ENCODE data around the gene DLAT.
A peak's percentile ranks its signal among the peaks of the same experiment; 100 is the strongest.
"Not testable (repeated sequence)": the region's sequence is repeated elsewhere in the genome, so short reads cannot be mapped to it uniquely, and the experiment has no call there.

The DLAT gene

GRCh38 chr11:111982541-111983186, 42.5 kb upstream of the DLAT start:
- Histone ChIP-seq H3K36me3 (ENCODE audit: control insufficient read depth in 5 of 5, insufficient read depth in 5 of 5, low read length in 5 of 5) (peaks cover 20 to 42% (median 35%) of the 10 kb centered on the region in 5 donors), H3K4me1 (ENCODE audit: control insufficient read depth in 5 of 5, insufficient read depth in 5 of 5, low read length in 5 of 5) (peaks cover 0 to 19% (median 17%) of the 10 kb centered on the region in 5 donors), H3K9me3 (ENCODE audit: control insufficient read depth in 5 of 5, low read length in 5 of 5) (no peaks in the 10 kb centered on the region), H3K9ac (ENCODE audit: low read length in 5 of 5) (no peak overlapping the region), H3K4me3 (ENCODE audit: low read depth in 1 of 5, low read length in 5 of 5) (no peak overlapping the region), H3K27me3 (ENCODE audit: control insufficient read depth in 5 of 5, insufficient read depth in 4 of 5, low read length in 5 of 5) (peaks cover 0 to 3% (median 0%) of the 10 kb centered on the region in 5 donors), H3K27ac (ENCODE audit: low read depth, low read length) (no peak overlapping the region)

- no peak overlapping the region for H3K9ac ChIP-seq (ENCODE audit: low read length in 5 of 5)
- H3K4me1 ChIP-seq (ENCODE audit: control insufficient read depth in 5 of 5, insufficient read depth in 5 of 5, low read length in 5 of 5): peaks cover 0 to 13% (median 11%) of the 10 kb centered on the region in 5 donors
- H3K4me3 ChIP-seq (ENCODE audit: low read depth in 1 of 5, low read length in 5 of 5): no peak overlapping the region
Observed at GRCh38 chr11:111983187-111983986, 41.8 kb upstream of the DLAT start.

GRCh38 chr11:111986589-111986988, 38.6 kb upstream of the DLAT start:
- no peak overlapping the region for H3K4me3 ChIP-seq (ENCODE audit: low read depth in 1 of 5, low read length in 5 of 5)
- peaks cover 18 to 33% (median 30%) of the 10 kb centered on the region in 5 donors for H3K36me3 ChIP-seq (ENCODE audit: control insufficient read depth in 5 of 5, insufficient read depth in 5 of 5, low read length in 5 of 5)
- no peak overlapping the region for H3K27ac ChIP-seq (ENCODE audit: low read depth, low read length)
- no peak overlapping the region for H3K9ac ChIP-seq (ENCODE audit: low read length in 5 of 5)
- peaks cover 0 to 2% (median 0%) of the 10 kb centered on the region in 5 donors for H3K9me3 ChIP-seq (ENCODE audit: control insufficient read depth in 5 of 5, low read length in 5 of 5)
- H3K4me1 ChIP-seq (ENCODE audit: control insufficient read depth in 5 of 5, insufficient read depth in 5 of 5, low read length in 5 of 5): peaks cover 0 to 10% (median 6%) of the 10 kb centered on the region in 5 donors
- H3K27me3 ChIP-seq (ENCODE audit: control insufficient read depth in 5 of 5, insufficient read depth in 4 of 5, low read length in 5 of 5): no peaks in the 10 kb centered on the region

More at GRCh38 chr11:111983187-111983986, 41.8 kb upstream of the DLAT start:
- Histone ChIP-seq H3K36me3 (ENCODE audit: control insufficient read depth in 5 of 5, insufficient read depth in 5 of 5, low read length in 5 of 5) (peaks cover 20 to 42% (median 35%) of the 10 kb centered on the region in 5 donors), H3K27ac (ENCODE audit: low read depth, low read length) (no peak overlapping the region), H3K27me3 (ENCODE audit: control insufficient read depth in 5 of 5, insufficient read depth in 4 of 5, low read length in 5 of 5) (peaks cover 0 to 2% (median 0%) of the 10 kb centered on the region in 5 donors), H3K9me3 (ENCODE audit: control insufficient read depth in 5 of 5, low read length in 5 of 5) (no peaks in the 10 kb centered on the region)

GRCh38 chr11:111990381-111990780, 34.8 kb upstream of the DLAT start:
- Histone ChIP-seq H3K9me3 (ENCODE audit: control insufficient read depth in 5 of 5, low read length in 5 of 5) (peaks cover 0 to 2% (median 0%) of the 10 kb centered on the region in 5 donors), H3K9ac (ENCODE audit: low read length in 5 of 5) (no peak overlapping the region), H3K27me3 (ENCODE audit: control insufficient read depth in 5 of 5, insufficient read depth in 4 of 5, low read length in 5 of 5) (no peaks in the 10 kb centered on the region), H3K4me3 (ENCODE audit: low read depth in 1 of 5, low read length in 5 of 5) (no peak overlapping the region), H3K27ac (ENCODE audit: low read depth, low read length) (no peak overlapping the region), H3K4me1 (ENCODE audit: control insufficient read depth in 5 of 5, insufficient read depth in 5 of 5, low read length in 5 of 5) (peaks cover 0 to 10% (median 6%) of the 10 kb centered on the region in 5 donors), H3K36me3 (ENCODE audit: control insufficient read depth in 5 of 5, insufficient read depth in 5 of 5, low read length in 5 of 5) (peaks cover 32 to 49% (median 40%) of the 10 kb centered on the region in 5 donors)

GRCh38 chr11:111992206-111992855, 32.9 kb upstream of the DLAT start:
- no peak overlapping the region for H3K27ac ChIP-seq (ENCODE audit: low read depth, low read length)
- H3K27me3 ChIP-seq (ENCODE audit: control insufficient read depth in 5 of 5, insufficient read depth in 4 of 5, low read length in 5 of 5): no peaks in the 10 kb centered on the region
- H3K4me3 ChIP-seq (ENCODE audit: low read depth in 1 of 5, low read length in 5 of 5): no peak overlapping the region
- H3K4me1 ChIP-seq (ENCODE audit: control insufficient read depth in 5 of 5, insufficient read depth in 5 of 5, low read length in 5 of 5): peaks cover 0 to 16% (median 6%) of the 10 kb centered on the region in 5 donors
- H3K9ac ChIP-seq (ENCODE audit: low read length in 5 of 5): no peak overlapping the region
- H3K9me3 ChIP-seq (ENCODE audit: control insufficient read depth in 5 of 5, low read length in 5 of 5): peaks cover 0 to 2% (median 0%) of the 10 kb centered on the region in 5 donors
- peaks cover 25 to 45% (median 38%) of the 10 kb centered on the region in 5 donors for H3K36me3 ChIP-seq (ENCODE audit: control insufficient read depth in 5 of 5, insufficient read depth in 5 of 5, low read length in 5 of 5)

- H3K36me3 ChIP-seq (ENCODE audit: control insufficient read depth in 5 of 5, insufficient read depth in 5 of 5, low read length in 5 of 5): peaks cover 30 to 62% (median 47%) of the 10 kb centered on the region in 5 donors
- H3K4me3 ChIP-seq (ENCODE audit: low read depth in 1 of 5, low read length in 5 of 5): no peak overlapping the region
- H3K27ac ChIP-seq (ENCODE audit: low read depth, low read length): no peak overlapping the region
- no peak overlapping the region for H3K9ac ChIP-seq (ENCODE audit: low read length in 5 of 5)
- no peaks in the 10 kb centered on the region for H3K27me3 ChIP-seq (ENCODE audit: control insufficient read depth in 5 of 5, insufficient read depth in 4 of 5, low read length in 5 of 5)
- no peaks in the 10 kb centered on the region for H3K9me3 ChIP-seq (ENCODE audit: control insufficient read depth in 5 of 5, low read length in 5 of 5)
- peaks cover 0 to 6% (median 0%) of the 10 kb centered on the region in 5 donors for H3K4me1 ChIP-seq (ENCODE audit: control insufficient read depth in 5 of 5, insufficient read depth in 5 of 5, low read length in 5 of 5)
Observed at GRCh38 chr11:111996129-111996528, 29.1 kb upstream of the DLAT start.

- H3K4me3 ChIP-seq (ENCODE audit: low read depth in 1 of 5, low read length in 5 of 5); H3K4me1 ChIP-seq (ENCODE audit: control insufficient read depth in 5 of 5, insufficient read depth in 5 of 5, low read length in 5 of 5); H3K27me3 ChIP-seq (ENCODE audit: control insufficient read depth in 5 of 5, insufficient read depth in 4 of 5, low read length in 5 of 5); H3K9me3 ChIP-seq (ENCODE audit: control insufficient read depth in 5 of 5, low read length in 5 of 5): not testable (repeated sequence)
- Histone ChIP-seq H3K27ac (ENCODE audit: low read depth, low read length) (peak overlapping the region; percentile 76), H3K36me3 (ENCODE audit: control insufficient read depth in 5 of 5, insufficient read depth in 5 of 5, low read length in 5 of 5) (peaks cover 31 to 63% (median 47%) of the 10 kb centered on the region in 5 donors), H3K9ac (ENCODE audit: low read length in 5 of 5) (peak overlapping the region in 1 of 5 donors; percentile 42)
Observed at GRCh38 chr11:111996669-111997068, 28.5 kb upstream of the DLAT start.

GRCh38 chr11:111999111-111999510, 26.1 kb upstream of the DLAT start:
- Histone ChIP-seq H3K4me3 (ENCODE audit: low read depth in 1 of 5, low read length in 5 of 5) (no peak overlapping the region), H3K36me3 (ENCODE audit: control insufficient read depth in 5 of 5, insufficient read depth in 5 of 5, low read length in 5 of 5) (peaks cover 11 to 52% (median 30%) of the 10 kb centered on the region in 5 donors)

GRCh38 chr11:112000703-112001102, 24.5 kb upstream of the DLAT start:
- Histone ChIP-seq H3K36me3 (ENCODE audit: control insufficient read depth in 5 of 5, insufficient read depth in 5 of 5, low read length in 5 of 5) (peaks cover 12 to 50% (median 22%) of the 10 kb centered on the region in 5 donors), H3K4me1 (ENCODE audit: control insufficient read depth in 5 of 5, insufficient read depth in 5 of 5, low read length in 5 of 5) (peaks cover 0 to 6% (median 0%) of the 10 kb centered on the region in 5 donors), H3K9ac (ENCODE audit: low read length in 5 of 5) (no peak overlapping the region), H3K9me3 (ENCODE audit: control insufficient read depth in 5 of 5, low read length in 5 of 5) (no peaks in the 10 kb centered on the region), H3K27me3 (ENCODE audit: control insufficient read depth in 5 of 5, insufficient read depth in 4 of 5, low read length in 5 of 5) (no peaks in the 10 kb centered on the region), H3K4me3 (ENCODE audit: low read depth in 1 of 5, low read length in 5 of 5) (no peak overlapping the region), H3K27ac (ENCODE audit: low read depth, low read length) (no peak overlapping the region)

More at GRCh38 chr11:111999111-111999510, 26.1 kb upstream of the DLAT start:
- Histone ChIP-seq H3K4me1 (ENCODE audit: control insufficient read depth in 5 of 5, insufficient read depth in 5 of 5, low read length in 5 of 5) (peaks cover 0 to 6% (median 0%) of the 10 kb centered on the region in 5 donors), H3K27me3 (ENCODE audit: control insufficient read depth in 5 of 5, insufficient read depth in 4 of 5, low read length in 5 of 5) (no peaks in the 10 kb centered on the region), H3K27ac (ENCODE audit: low read depth, low read length) (no peak overlapping the region), H3K9me3 (ENCODE audit: control insufficient read depth in 5 of 5, low read length in 5 of 5) (no peaks in the 10 kb centered on the region), H3K9ac (ENCODE audit: low read length in 5 of 5) (no peak overlapping the region)

Measured in subcutaneous abdominal adipose tissue (tissue), 5 donors.